ENCODE data around the gene ITGAD. TPM values are rescaled to one million over a fixed set of nuclear protein-coding genes. Genes with fewer than 3 reads are reported as not detected.

Gene ITGAD
- total RNA-seq, 1 donor from 2014 or later, result 0.07 TPM

- POLR2A ChIA-PET, result interaction anchor here (0.6 kb wide), 1 partner anchor 206 kb away, joined by 4 read pairs; no protein-coding TSS in a partner anchor
- TF ChIP-seq CTCF (IDR thresholded peaks at IDR 0.05), result no peak
- no peaks in the 10 kb centered on the region for H3K27me3 Mint-ChIP-seq
- CTCF ChIA-PET, result interaction anchor here (1.8 kb wide), 1 partner anchor 21 kb away, joined by 6 read pairs; no protein-coding TSS in a partner anchor
- H3K4me3 Mint-ChIP-seq, result no peak overlapping the region
- no peaks in the 10 kb centered on the region for H3K9me3 Mint-ChIP-seq
- intact Hi-C loops (cut with micrococcal nuclease), result no loop called here
- peaks cover 18% of the 10 kb centered on the region for H3K4me1 Mint-ChIP-seq
- DNase-seq (no peak), ATAC-seq (ENCODE audit: low read depth) (no peak)
- no peak overlapping the region for H3K27ac Mint-ChIP-seq
- H3K36me3 Mint-ChIP-seq (ENCODE audit: low read depth), result no peaks in the 10 kb centered on the region
These were observed 31.7 kb upstream of the ITGAD start for GRCh38 chr16:31361201-31362110.

- no peak overlapping the region for H3K4me3 Mint-ChIP-seq
- ATAC-seq (ENCODE audit: low read depth) (no peak), DNase-seq (no peak)
- no peaks in the 10 kb centered on the region for H3K36me3 Mint-ChIP-seq (ENCODE audit: low read depth)
- H3K27me3 Mint-ChIP-seq, result no peaks in the 10 kb centered on the region
- no peaks in the 10 kb centered on the region for H3K9me3 Mint-ChIP-seq
- ChIA-PET POLR2A (no interaction called here), CTCF (interaction anchor here (1.8 kb wide), 1 partner anchor 20 kb away, joined by 6 read pairs; no protein-coding TSS in a partner anchor)
- intact Hi-C loops (cut with micrococcal nuclease), result no loop called here
- no peak for TF ChIP-seq CTCF (IDR thresholded peaks at IDR 0.05)
- no peak overlapping the region for H3K27ac Mint-ChIP-seq
- H3K4me1 Mint-ChIP-seq, result peaks cover 14% of the 10 kb centered on the region
These were observed 30.4 kb upstream of the ITGAD start for GRCh38 chr16:31362476-31363405.

GRCh38 chr16:31363721-31364120 lies 29.4 kb upstream of the ITGAD start:
- Mint-ChIP-seq H3K4me1 (peaks cover 13% of the 10 kb centered on the region), H3K27ac (no peak overlapping the region)
- CTCF ChIA-PET, result no interaction called here

GRCh38 chr16:31364421-31364820 lies 28.7 kb upstream of the ITGAD start:
- ChIA-PET CTCF (no interaction called here), POLR2A (interaction anchor here (0.6 kb wide), 1 partner anchor 9 kb away, joined by 7 read pairs; no protein-coding TSS in a partner anchor)
- Mint-ChIP-seq H3K36me3 (ENCODE audit: low read depth) (no peaks in the 10 kb centered on the region), H3K27ac (no peak overlapping the region), H3K4me3 (no peak overlapping the region), H3K9me3 (no peaks in the 10 kb centered on the region), H3K27me3 (no peaks in the 10 kb centered on the region), H3K4me1 (peaks cover 13% of the 10 kb centered on the region)
- no peak for ATAC-seq (ENCODE audit: low read depth)
- no peak for TF ChIP-seq CTCF (IDR thresholded peaks at IDR 0.05)
- intact Hi-C loops (cut with micrococcal nuclease), result no loop called here
- DNase-seq, result no peak

More at GRCh38 chr16:31363721-31364120, 29.4 kb upstream of the ITGAD start:
- DNase-seq, result no peak
- TF ChIP-seq CTCF (IDR thresholded peaks at IDR 0.05), result no peak
- ATAC-seq (ENCODE audit: low read depth), result no peak
- POLR2A ChIA-PET, result interaction anchor here (0.6 kb wide), 1 partner anchor 10 kb away, joined by 7 read pairs; no protein-coding TSS in a partner anchor
- intact Hi-C loops (cut with micrococcal nuclease), result no loop called here
- no peak overlapping the region for H3K4me3 Mint-ChIP-seq
- H3K27me3 Mint-ChIP-seq, result no peaks in the 10 kb centered on the region
- no peaks in the 10 kb centered on the region for H3K36me3 Mint-ChIP-seq (ENCODE audit: low read depth)
- no peaks in the 10 kb centered on the region for H3K9me3 Mint-ChIP-seq

Measured in activated B cell treated with CpG ODN at 0.5 μM for 24 hours (primary cell).